HEK293 (cell line): ENCODE measurements around the gene GRB2.
A peak's percentile ranks its signal among the peaks of the same experiment; 100 is the strongest.

ENCODE experiments used
- ELK4 ChIP-seq: IDR thresholded peaks from 2 replicates; pipeline ENCODE4 v1.6.1; 2011; ENCODE audit warnings: mild to moderate bottlenecking, low read depth, low read length, borderline replicate concordance
- INSM2 ChIP-seq: fragments of 450-650 bp; formaldehyde crosslinking; IDR thresholded peaks from 2 replicates; pipeline ENCODE4 v1.5.1; 2016; ENCODE audit warnings: missing biosample characterization, missing genetic modification characterization
- KLF17 ChIP-seq: fragments of 450-650 bp; formaldehyde crosslinking; IDR thresholded peaks from 2 replicates; pipeline ENCODE4 v1.5.1; 2016; ENCODE audit warnings: missing biosample characterization, missing genetic modification characterization
- REST ChIP-seq: fragments of 450-650 bp; formaldehyde crosslinking; IDR thresholded peaks from 2 replicates; pipeline ENCODE4 v1.5.1; 2016; ENCODE audit warnings: missing biosample characterization, missing genetic modification characterization
- SCRT2 ChIP-seq: fragments of 450-650 bp; formaldehyde crosslinking; IDR thresholded peaks from 2 replicates; pipeline ENCODE4 v1.5.1; 2016; ENCODE audit warnings: missing biosample characterization, missing genetic modification characterization
- YY1 ChIP-seq: fragments of 450-650 bp; formaldehyde crosslinking; IDR thresholded peaks from 2 replicates; pipeline ENCODE4 v1.5.1; 2018; ENCODE audit warnings: missing biosample characterization, missing genetic modification characterization
- ZBTB21 ChIP-seq: fragments of 450-650 bp; formaldehyde crosslinking; IDR thresholded peaks from 2 replicates; pipeline ENCODE4 v1.5.1; 2017; ENCODE audit warnings: missing biosample characterization, missing genetic modification characterization
- ZFHX2 ChIP-seq: fragments of 450-650 bp; formaldehyde crosslinking; conservative IDR thresholded peaks from 2 replicates; pipeline ENCODE4 v1.5.1; 2016; ENCODE audit warnings: missing biosample characterization, missing genetic modification characterization
- ZFP37 ChIP-seq: fragments of 450-650 bp; formaldehyde crosslinking; IDR thresholded peaks from 2 replicates; pipeline ENCODE4 v1.5.1; 2016; ENCODE audit warnings: missing biosample characterization, missing genetic modification characterization
- ZIC2 ChIP-seq: fragments of 450-650 bp; formaldehyde crosslinking; IDR thresholded peaks from 2 replicates; pipeline ENCODE4 v1.5.1; 2016; ENCODE audit warnings: missing biosample characterization, missing genetic modification characterization
- ZNF140 ChIP-seq: fragments of 450-650 bp; formaldehyde crosslinking; IDR thresholded peaks from 2 replicates; pipeline ENCODE4 v1.5.1; 2016; ENCODE audit warnings: missing biosample characterization, missing genetic modification characterization
- ZNF19 ChIP-seq: fragments of 450-650 bp; formaldehyde crosslinking; IDR thresholded peaks from 2 replicates; pipeline ENCODE4; 2016; ENCODE audit warnings: missing biosample characterization, missing genetic modification characterization, low read depth
- ZNF2 ChIP-seq: fragments of 450-650 bp; formaldehyde crosslinking; IDR thresholded peaks from 2 replicates; pipeline ENCODE4 v1.5.1; 2016; ENCODE audit warnings: missing biosample characterization, missing genetic modification characterization
- ZNF223 ChIP-seq: fragments of 450-650 bp; formaldehyde crosslinking; IDR thresholded peaks from 2 replicates; pipeline ENCODE4 v1.5.1; 2016; ENCODE audit warnings: missing biosample characterization, missing genetic modification characterization
- ZNF24 ChIP-seq: fragments of 450-650 bp; formaldehyde crosslinking; IDR thresholded peaks from 2 replicates; pipeline ENCODE4 v1.5.1; 2016; ENCODE audit warnings: missing biosample characterization, missing genetic modification characterization
- ZNF366 ChIP-seq: fragments of 450-650 bp; formaldehyde crosslinking; conservative IDR thresholded peaks from 2 replicates; pipeline ENCODE4 v1.5.1; 2016; ENCODE audit warnings: missing biosample characterization, missing genetic modification characterization
- ZNF423 ChIP-seq: fragments of 450-650 bp; formaldehyde crosslinking; IDR thresholded peaks from 2 replicates; pipeline ENCODE4 v1.5.1; 2016; ENCODE audit warnings: missing biosample characterization, missing genetic modification characterization
- ZNF488 ChIP-seq: fragments of 450-650 bp; formaldehyde crosslinking; IDR thresholded peaks from 2 replicates; pipeline ENCODE4 v1.5.1; 2016; ENCODE audit warnings: missing biosample characterization, missing genetic modification characterization
- ZNF510 ChIP-seq: fragments of 450-650 bp; formaldehyde crosslinking; IDR thresholded peaks from 2 replicates; pipeline ENCODE4 v1.5.1; 2018; ENCODE audit warnings: mild to moderate bottlenecking, missing genetic modification characterization, missing biosample characterization; ENCODE audit not compliant: insufficient replicate concordance
- ZNF558 ChIP-seq: fragments of 450-650 bp; formaldehyde crosslinking; IDR thresholded peaks from 2 replicates; pipeline ENCODE4 v1.5.1; 2016; ENCODE audit warnings: missing biosample characterization, missing genetic modification characterization
- ZNF571 ChIP-seq: fragments of 450-650 bp; formaldehyde crosslinking; IDR thresholded peaks from 2 replicates; pipeline ENCODE4 v1.5.0; 2017; ENCODE audit warnings: missing biosample characterization, missing genetic modification characterization
- ZNF670 ChIP-seq: fragments of 450-650 bp; formaldehyde crosslinking; IDR thresholded peaks from 2 replicates; pipeline ENCODE4 v1.5.1; 2016; ENCODE audit warnings: missing biosample characterization, missing genetic modification characterization, low read depth
- ZNF76 ChIP-seq: fragments of 450-650 bp; formaldehyde crosslinking; IDR thresholded peaks from 2 replicates; pipeline ENCODE4; 2016; ENCODE audit warnings: low read depth, missing biosample characterization, missing genetic modification characterization, borderline replicate concordance
- ZSCAN4 ChIP-seq: fragments of 450-650 bp; formaldehyde crosslinking; IDR thresholded peaks from 2 replicates; pipeline ENCODE4 v1.5.1; 2017; ENCODE audit warnings: missing biosample characterization, missing genetic modification characterization
- ZSCAN5A ChIP-seq: fragments of 450-650 bp; formaldehyde crosslinking; IDR thresholded peaks from 2 replicates; pipeline ENCODE4 v1.5.1; 2016; ENCODE audit warnings: missing biosample characterization, missing genetic modification characterization

The GRB2 gene

GRCh38 chr17:75289115-75289831 lies 116.2 kb downstream of the GRB2 start, which contains the start of gene SLC25A19 (continued):
- TF ChIP-seq ZNF223 (tag by site-specific recombination) (no peak), ZNF670 (no peak), REST (peak; percentile 36; the same call in 1 of the 2 replicates), ZNF24 (tag by site-specific recombination) (peak; percentile 57), ZNF76 (tag by site-specific recombination) (peak; percentile 98), ZIC2 (tag by site-specific recombination) (no peak; the same call in none of the 2 replicates), INSM2 (tag by site-specific recombination) (no peak), ZSCAN4 (tag by site-specific recombination) (no peak), ZFP37 (tag by site-specific recombination) (no peak), ZSCAN5A (0 out of 2 replicates have a peak, but pooled peaks have one; percentile 28), ZBTB21 (tag by site-specific recombination) (no peak), ZNF2 (tag by site-specific recombination) (peak; percentile 69), ZNF19 (tag by site-specific recombination) (no peak), KLF17 (peak; percentile 69), ELK4 (no peak), ZNF510 (tag by site-specific recombination) (no peak), ZNF558 (tag by site-specific recombination) (no peak), ZNF571 (tag by site-specific recombination) (no peak), ZNF423 (tag by site-specific recombination) (peak; percentile 80), SCRT2 (tag by site-specific recombination) (no peak), ZNF366 (no peak), YY1 (tag by site-specific recombination) (peak; percentile 71; the same call in 1 of the 2 replicates), ZNF488 (tag by site-specific recombination) (no peak), ZFHX2 (no peak), ZNF140 (tag by site-specific recombination) (no peak)
